Endothelial cell of umbilical vein (primary cell): ENCODE data around the gene SIAH3. TPM values are rescaled to one million over a fixed set of nuclear protein-coding genes. Genes with fewer than 3 reads are reported as not detected.

ENCODE experiments used
- BruUV-seq: library from RNA; stranded (reverse); fragments of 400-500 nt; replicated peaks from 2 replicates; lab custom pipeline; 2021; lab: Mats Ljungman, UMichigan
- CTCF ChIA-PET: fragments of 300-600, 350-600 bp; sonication (Branson Sonifier 250); formaldehyde crosslinking; loops from one replicate; lab custom pipeline; 2021; ENCODE audit warnings: antibody characterized with exemption, inconsistent platforms; lab: Charles Lee
- POLR2A ChIA-PET: fragments of 300-600, 350-600 bp; sonication (Branson Sonifier 250); formaldehyde crosslinking; loops from one replicate; lab custom pipeline; 2021; ENCODE audit warnings: antibody characterized with exemption, inconsistent platforms; lab: Charles Lee
- DNase-seq: peaks from one replicate; pipeline ENCODE4 v3.0.0-alpha.2; 2011; ENCODE audit warnings: low read depth, low spot score
- FAIRE-seq: peaks from 2 replicates; lab custom pipeline; 2011; peaks lifted over from hg19 to GRCh38; lab: Jason Lieb, UNC
- H2AFZ ChIP-seq: 2 replicates; pipeline ENCODE4 v1.6.0; 2012; ENCODE audit warnings: low read depth, low read length, control low read depth, inconsistent platforms
- H3K27ac ChIP-seq: 2 replicates; pipeline ENCODE4 v1.5.1; 2011; ENCODE audit warnings: low read depth, mild to moderate bottlenecking, control low read depth, low read length, moderate library complexity; ENCODE audit not compliant: insufficient read depth
- H3K27me3 ChIP-seq, 2 experiments: 2 replicates each; pipeline versions ENCODE4 v1.6.0 to v1.6.1; 2011; ENCODE audit warnings: low read length in 2 of 2, mixed read lengths in 1 of 2; ENCODE audit not compliant: control insufficient read depth in 2 of 2, insufficient read depth in 2 of 2
- H3K36me3 ChIP-seq, 2 experiments: 2 replicates in 1 of 2; 3 replicates in 1 of 2; pipeline ENCODE4 v1.5.1; 2011; ENCODE audit warnings: low read length in 2 of 2, mild to moderate bottlenecking in 1 of 2, moderate library complexity in 1 of 2; ENCODE audit not compliant: control insufficient read depth in 2 of 2, insufficient read depth in 2 of 2; ENCODE audit errors: extremely low read depth in 1 of 2
- H3K4me1 ChIP-seq: 3 replicates; pipeline ENCODE4 v1.5.1; 2011; ENCODE audit warnings: mild to moderate bottlenecking, low read length; ENCODE audit not compliant: control insufficient read depth, insufficient read depth; ENCODE audit errors: extremely low read depth
- H3K4me2 ChIP-seq: 2 replicates; pipeline ENCODE4 v1.6.1; 2011; ENCODE audit warnings: low read length, control low read depth, mixed read lengths; ENCODE audit not compliant: insufficient read depth
- H3K4me3 ChIP-seq, 3 experiments: fragments of 200-600 bp in 1 of 3; sonication (generic), shearing (Covaris generic) in 1 of 3; replicated peaks in 1 of 3; 2 replicates each; pipeline ENCODE4 v1.5.1; 2011 to 2016; ENCODE audit warnings: control low read depth in 3 of 3, low read length in 3 of 3, mild to moderate bottlenecking in 2 of 3, inconsistent platforms in 1 of 3, low read depth in 1 of 3, moderate library complexity in 1 of 3; ENCODE audit not compliant: insufficient read depth in 1 of 3
- H3K79me2 ChIP-seq: 2 replicates; pipeline ENCODE4 v1.6.0; 2012; ENCODE audit warnings: low read length, inconsistent platforms; ENCODE audit not compliant: control insufficient read depth, insufficient read depth
- H3K9ac ChIP-seq: replicated peaks from 2 replicates; pipeline ENCODE3; 2011; ENCODE audit warnings: low read length, control low read depth; ENCODE audit not compliant: insufficient read depth; ENCODE audit errors: extremely low read depth
- H3K9me1 ChIP-seq: replicated peaks from 3 replicates; pipeline ENCODE4 v1.6.0; 2011; ENCODE audit warnings: mild to moderate bottlenecking, low read length; ENCODE audit not compliant: control insufficient read depth, insufficient read depth; ENCODE audit errors: extremely low read depth
- H3K9me3 ChIP-seq: replicated peaks from 2 replicates; pipeline ENCODE4 v1.5.1; 2012; ENCODE audit warnings: low read length, inconsistent platforms; ENCODE audit not compliant: control insufficient read depth, insufficient read depth
- H4K20me1 ChIP-seq: replicated peaks from 2 replicates; pipeline ENCODE3; 2011; ENCODE audit warnings: mild to moderate bottlenecking, low read length; ENCODE audit not compliant: control insufficient read depth, insufficient read depth; ENCODE audit errors: extremely low read depth
- EZH2 ChIP-seq: IDR thresholded peaks from 2 replicates; pipeline ENCODE4 v1.6.1; 2012; ENCODE audit warnings: borderline replicate concordance, low read depth, mild to moderate bottlenecking, moderate library complexity, low read length, inconsistent platforms; ENCODE audit not compliant: severe bottlenecking
- FOS ChIP-seq: IDR thresholded peaks from 2 replicates; pipeline ENCODE4 v1.6.1; 2011; ENCODE audit warnings: mild to moderate bottlenecking, low read length, moderate library complexity, borderline replicate concordance; ENCODE audit not compliant: insufficient read depth
- GATA2 ChIP-seq: IDR thresholded peaks from 2 replicates; pipeline ENCODE4 v1.7.0; 2011; ENCODE audit warnings: low read depth, mild to moderate bottlenecking, moderate library complexity, mixed read lengths, low read length; ENCODE audit not compliant: insufficient read length, insufficient read depth
- JUN ChIP-seq: IDR thresholded peaks from 2 replicates; pipeline ENCODE4 v1.6.1; 2011; ENCODE audit warnings: borderline replicate concordance, low read depth; ENCODE audit not compliant: insufficient read length, insufficient read depth
- MYC ChIP-seq: IDR thresholded peaks from one replicate; pipeline ENCODE4 v1.6.1; 2011; ENCODE audit warnings: mild to moderate bottlenecking, low read depth, low read length
- POLR2A ChIP-seq: IDR thresholded peaks from 2 replicates; pipeline ENCODE4 v1.6.1; 2012; ENCODE audit warnings: low read depth, mild to moderate bottlenecking, control low read depth, low read length
- POLR2AphosphoS5 ChIP-seq: IDR thresholded peaks from 2 replicates; pipeline ENCODE4 v1.6.1; 2012; ENCODE audit warnings: low read depth, mild to moderate bottlenecking, control low read depth, low read length, moderate library complexity; ENCODE audit not compliant: insufficient read depth
- dilution Hi-C: fragments of 300-500 bp; cut with MboI; formaldehyde crosslinking; loops from one replicate; pipeline ENCODE4 v1.15.0; 2019; ENCODE audit warnings: low sequenced_read_pairs; ENCODE audit not compliant: extremely low pct_ligation_motif_present
- intact Hi-C: fragments of 100-400 bp; cut with micrococcal nuclease; formaldehyde crosslinking; loops from one replicate; pipeline ENCODE4 v1.10.0; 2022
- polyA plus RNA-seq, 4 experiments: library from polyadenylated mRNA; depleted of rRNA in 3 of 4; stranded (reverse) in 3 of 4; unstranded in 1 of 4; fragments of >200 nt; gene quantifications; 2 replicates each; pipeline versions ENCODE4 v1.2.1 to v1.2.3, GENCODE V29; 2011 to 2012; ENCODE audit warnings: missing spikeins in 1 of 4
- total RNA-seq: library from RNA; stranded (reverse); gene quantifications from 2 replicates; pipeline ENCODE4 v1.2.3, GENCODE V29; 2021
- TF ChIP-seq, protein P1 (sequence below): IDR thresholded peaks from 2 replicates; pipeline ENCODE4 v1.6.1; 2011; ENCODE audit not compliant: insufficient read depth, insufficient read length
- TF ChIP-seq, protein P2 (sequence below), 2 donors: IDR thresholded peaks; 1 replicate in 1 of 2; 2 replicates in 1 of 2; pipeline ENCODE4 v1.5.1; 2011; ENCODE audit warnings: low read length in 2 of 2, mild to moderate bottlenecking in 2 of 2, moderate library complexity in 2 of 2, control low read depth in 1 of 2, inconsistent platforms in 1 of 2, low read depth in 1 of 2; ENCODE audit not compliant: insufficient read depth in 1 of 2; ENCODE audit errors: extremely low read depth in 1 of 2

The SIAH3 gene
- total and polyA plus RNA-seq, 2 donors (not counting 3 experiments of a cell fraction or from before 2014, with no cell fraction given), result 0.03 TPM; not detected in 1

- no peak for TF ChIP-seq FOS
- TF ChIP-seq MYC, result no peak
- TF ChIP-seq EZH2, result no peak
- TF ChIP-seq, protein P1, sequence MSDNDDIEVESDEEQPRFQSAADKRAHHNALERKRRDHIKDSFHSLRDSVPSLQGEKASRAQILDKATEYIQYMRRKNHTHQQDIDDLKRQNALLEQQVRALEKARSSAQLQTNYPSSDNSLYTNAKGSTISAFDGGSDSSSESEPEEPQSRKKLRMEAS, result no peak
- no peak for TF ChIP-seq GATA2
- TF ChIP-seq JUN, result no peak
- TF ChIP-seq, protein P2, sequence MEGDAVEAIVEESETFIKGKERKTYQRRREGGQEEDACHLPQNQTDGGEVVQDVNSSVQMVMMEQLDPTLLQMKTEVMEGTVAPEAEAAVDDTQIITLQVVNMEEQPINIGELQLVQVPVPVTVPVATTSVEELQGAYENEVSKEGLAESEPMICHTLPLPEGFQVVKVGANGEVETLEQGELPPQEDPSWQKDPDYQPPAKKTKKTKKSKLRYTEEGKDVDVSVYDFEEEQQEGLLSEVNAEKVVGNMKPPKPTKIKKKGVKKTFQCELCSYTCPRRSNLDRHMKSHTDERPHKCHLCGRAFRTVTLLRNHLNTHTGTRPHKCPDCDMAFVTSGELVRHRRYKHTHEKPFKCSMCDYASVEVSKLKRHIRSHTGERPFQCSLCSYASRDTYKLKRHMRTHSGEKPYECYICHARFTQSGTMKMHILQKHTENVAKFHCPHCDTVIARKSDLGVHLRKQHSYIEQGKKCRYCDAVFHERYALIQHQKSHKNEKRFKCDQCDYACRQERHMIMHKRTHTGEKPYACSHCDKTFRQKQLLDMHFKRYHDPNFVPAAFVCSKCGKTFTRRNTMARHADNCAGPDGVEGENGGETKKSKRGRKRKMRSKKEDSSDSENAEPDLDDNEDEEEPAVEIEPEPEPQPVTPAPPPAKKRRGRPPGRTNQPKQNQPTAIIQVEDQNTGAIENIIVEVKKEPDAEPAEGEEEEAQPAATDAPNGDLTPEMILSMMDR (IDR thresholded peaks at IDR 0.05; ENCODE audit: extremely low read depth in 1 of 2, insufficient read depth in 1 of 2, low read depth in 1 of 2, low read length in 2 of 2), result no peak
- no peak for TF ChIP-seq POLR2AphosphoS5
- TF ChIP-seq POLR2A, result no peak
- H4K20me1 ChIP-seq, result no peaks in the 10 kb centered on the region
- no peak overlapping the region for H3K4me3 ChIP-seq
- FAIRE-seq (no peak), DNase-seq (no peak)
- H3K9me3 ChIP-seq, result no peaks in the 10 kb centered on the region
- CTCF ChIA-PET, result no interaction called here
- H3K4me2 ChIP-seq, result no peak overlapping the region
- no peaks in the 10 kb centered on the region for H3K4me1 ChIP-seq
- H3K79me2 ChIP-seq, result no peaks in the 10 kb centered on the region
- POLR2A ChIA-PET, result no interaction called here
- H3K9me1 ChIP-seq, result no peaks in the 10 kb centered on the region
- H3K27ac ChIP-seq, result no peak overlapping the region
- H3K36me3 ChIP-seq, result no peaks in the 10 kb centered on the region
- no peak overlapping the region for H2AFZ ChIP-seq
- intact Hi-C loops (no loop called here), dilution Hi-C loops (no loop called here)
- BruUV-seq, result no TSS peak
- peaks cover 1 to 3% of the 10 kb centered on the region in 2 experiments for H3K27me3 ChIP-seq
- H3K9ac ChIP-seq, result no peak overlapping the region
These were observed 41.0 kb upstream of the SIAH3 start for GRCh38 chr13:45892513-45892912.
